Omental fat pad (tissue), 4 donors: Measurements from ENCODE around the gene FASLG. TPM values are rescaled to one million over a fixed set of nuclear protein-coding genes. Genes with fewer than 3 reads are reported as not detected.

ENCODE experiments used
- ATAC-seq: fragments of 150-250 bp; one replicate; pipeline ENCODE4 v1.9.1; 2016; ENCODE audit warnings: mild to moderate bottlenecking, moderate library complexity; ENCODE audit not compliant: low FRiP score
- DNase-seq: peaks from one replicate; pipeline ENCODE4 v3.0.0-alpha.2; 2019; ENCODE audit warnings: low spot score
- total RNA-seq, 4 donors: library from RNA; depleted of rRNA; stranded (reverse); fragments of >200 nt; gene quantifications; one replicate each; pipeline ENCODE4 v1.1.0, GENCODE V29; 2016
- TF ChIP-seq, protein P1 (sequence below), 3 donors: fragments of 450-650 bp; IDR thresholded peaks; one replicate each; pipeline ENCODE4 v1.5.1; 2016 to 2017; ENCODE audit warnings: antibody characterized with exemption in 3 of 3, mild to moderate bottlenecking in 3 of 3, moderate library complexity in 2 of 3

Gene FASLG
- total RNA-seq, 4 donors from 2014 or later: 0.24 to 0.31 TPM; not detected in 2

GRCh38 chr1:172668097-172668496 lies 9.2 kb downstream of the FASLG start:
- DNase-seq (no peak), ATAC-seq (no peak)
- TF ChIP-seq, protein P1, sequence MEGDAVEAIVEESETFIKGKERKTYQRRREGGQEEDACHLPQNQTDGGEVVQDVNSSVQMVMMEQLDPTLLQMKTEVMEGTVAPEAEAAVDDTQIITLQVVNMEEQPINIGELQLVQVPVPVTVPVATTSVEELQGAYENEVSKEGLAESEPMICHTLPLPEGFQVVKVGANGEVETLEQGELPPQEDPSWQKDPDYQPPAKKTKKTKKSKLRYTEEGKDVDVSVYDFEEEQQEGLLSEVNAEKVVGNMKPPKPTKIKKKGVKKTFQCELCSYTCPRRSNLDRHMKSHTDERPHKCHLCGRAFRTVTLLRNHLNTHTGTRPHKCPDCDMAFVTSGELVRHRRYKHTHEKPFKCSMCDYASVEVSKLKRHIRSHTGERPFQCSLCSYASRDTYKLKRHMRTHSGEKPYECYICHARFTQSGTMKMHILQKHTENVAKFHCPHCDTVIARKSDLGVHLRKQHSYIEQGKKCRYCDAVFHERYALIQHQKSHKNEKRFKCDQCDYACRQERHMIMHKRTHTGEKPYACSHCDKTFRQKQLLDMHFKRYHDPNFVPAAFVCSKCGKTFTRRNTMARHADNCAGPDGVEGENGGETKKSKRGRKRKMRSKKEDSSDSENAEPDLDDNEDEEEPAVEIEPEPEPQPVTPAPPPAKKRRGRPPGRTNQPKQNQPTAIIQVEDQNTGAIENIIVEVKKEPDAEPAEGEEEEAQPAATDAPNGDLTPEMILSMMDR (IDR thresholded peaks at IDR 0.05): no peak

DNA sequence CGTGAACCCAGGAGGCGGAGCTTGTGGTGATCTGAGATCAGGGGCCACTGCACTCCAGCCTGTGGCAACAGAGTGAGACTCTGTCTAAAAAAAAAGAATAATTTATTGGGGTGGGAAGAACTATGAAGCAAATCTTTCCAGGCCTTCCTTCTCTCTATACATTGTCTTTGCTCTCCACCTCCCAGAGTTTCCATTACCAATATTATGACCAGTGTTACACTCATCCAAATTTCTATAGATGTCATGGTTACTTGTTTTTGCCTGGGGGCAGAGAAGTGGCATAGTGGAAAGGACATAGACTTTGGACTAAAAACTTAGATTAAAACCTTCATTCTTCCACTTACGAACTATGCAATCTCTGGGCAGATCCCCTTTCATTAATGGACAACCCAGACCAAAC lies 10.1 kb downstream of the FASLG start:
- no peak for ATAC-seq
- no peak for DNase-seq
- TF ChIP-seq, protein P1 (IDR thresholded peaks at IDR 0.05): no peak

DNA sequence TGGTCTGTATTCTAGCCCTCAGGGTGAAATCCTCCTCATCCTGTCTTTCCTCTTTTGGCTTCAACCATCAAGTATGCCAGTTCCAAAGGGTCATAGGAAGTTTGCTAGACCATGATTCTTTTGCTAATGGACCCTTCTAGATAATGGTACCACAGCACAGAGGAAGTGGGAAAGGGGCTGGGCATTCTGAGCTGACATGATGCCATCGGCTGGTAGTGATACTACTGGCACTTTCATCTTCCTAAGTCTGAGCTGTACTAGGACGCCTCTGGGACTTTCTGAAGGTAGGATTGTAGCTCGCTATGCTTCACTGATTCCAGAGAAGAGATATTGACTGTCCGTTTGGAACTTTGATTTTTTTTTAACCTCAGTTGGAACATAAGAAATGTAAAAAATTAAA lies 11.4 kb downstream of the FASLG start:
- DNase-seq: no peak
- TF ChIP-seq, protein P1 (IDR thresholded peaks at IDR 0.05): no peak
- ATAC-seq: no peak

GRCh38 chr1:172670791-172671190 lies 11.9 kb downstream of the FASLG start:
- no peak for DNase-seq
- TF ChIP-seq, protein P1 (IDR thresholded peaks at IDR 0.05): no peak
- ATAC-seq: no peak

DNA sequence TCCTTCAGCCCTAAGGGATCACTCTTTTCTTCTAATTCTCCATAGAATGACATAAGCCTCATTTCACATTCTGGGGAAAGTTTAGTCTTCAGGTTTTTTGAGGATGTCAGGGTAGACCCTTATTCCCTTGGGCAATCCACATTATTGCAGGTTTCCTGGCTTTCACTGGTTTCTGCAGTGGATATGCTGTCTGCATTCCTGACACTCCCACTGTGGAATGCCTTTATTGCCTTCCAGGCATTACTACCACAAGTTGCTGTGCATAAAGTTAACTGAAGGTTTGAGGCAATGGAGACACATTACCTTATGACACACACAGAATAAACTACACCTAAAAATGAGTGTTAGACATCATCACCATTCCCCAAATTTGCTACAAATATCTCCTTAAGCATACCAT lies 12.7 kb downstream of the FASLG start:
- no peak for DNase-seq
- TF ChIP-seq, protein P1 (IDR thresholded peaks at IDR 0.05): no peak
- ATAC-seq: no peak

DNA sequence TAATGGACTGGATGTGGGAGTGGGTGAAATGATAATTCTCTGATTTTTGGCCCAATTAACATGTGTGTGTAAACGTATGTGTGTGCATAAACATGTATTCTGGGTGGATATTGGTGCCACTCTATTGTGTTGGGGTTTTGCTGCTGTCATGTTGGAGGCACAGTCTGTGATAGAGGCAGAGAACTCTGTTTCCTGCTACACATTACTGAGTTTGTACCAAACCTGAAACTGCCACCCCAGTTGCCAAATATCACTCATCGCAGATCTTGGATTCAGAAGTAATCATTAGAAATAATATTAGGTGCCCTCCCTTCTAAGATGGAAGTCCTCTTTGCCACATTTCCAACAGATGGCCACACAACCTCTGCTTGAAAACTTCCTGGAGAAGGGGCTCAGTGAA lies 13.8 kb downstream of the FASLG start:
- TF ChIP-seq, protein P1 (IDR thresholded peaks at IDR 0.05): no peak
- ATAC-seq: no peak
- DNase-seq: no peak

DNA sequence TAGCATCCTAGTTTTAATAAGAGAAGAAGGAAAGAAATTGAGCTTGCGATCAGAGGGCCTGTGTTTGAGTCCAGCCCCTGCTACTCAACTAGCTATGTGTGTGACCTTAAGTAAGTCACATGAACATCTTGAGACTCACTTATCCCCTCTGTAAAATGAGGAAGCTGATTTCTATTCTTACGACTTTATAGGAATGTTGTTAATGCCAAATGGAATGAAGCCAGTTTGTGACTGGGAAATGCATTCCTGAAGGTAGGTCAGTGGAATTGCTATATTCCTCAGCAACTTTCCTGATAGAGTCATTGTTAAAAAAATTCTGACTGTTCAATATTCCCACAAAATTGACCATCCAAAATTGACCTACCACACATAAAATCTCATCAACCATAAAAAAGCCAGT lies 14.9 kb downstream of the FASLG start:
- ATAC-seq (no peak), DNase-seq (no peak)
- TF ChIP-seq, protein P1 (IDR thresholded peaks at IDR 0.05): no peak
